ENCODE data around the gene NCK1. TPM values are rescaled to one million over a fixed set of nuclear protein-coding genes. Genes with fewer than 3 reads are reported as not detected.

NCK1 gene
- total and polyA plus RNA-seq, 2 of the 13 experiments (the other 11 are each of a cell fraction or from before 2014, with no cell fraction given) = 14.7 to 30.4 TPM

DNA sequence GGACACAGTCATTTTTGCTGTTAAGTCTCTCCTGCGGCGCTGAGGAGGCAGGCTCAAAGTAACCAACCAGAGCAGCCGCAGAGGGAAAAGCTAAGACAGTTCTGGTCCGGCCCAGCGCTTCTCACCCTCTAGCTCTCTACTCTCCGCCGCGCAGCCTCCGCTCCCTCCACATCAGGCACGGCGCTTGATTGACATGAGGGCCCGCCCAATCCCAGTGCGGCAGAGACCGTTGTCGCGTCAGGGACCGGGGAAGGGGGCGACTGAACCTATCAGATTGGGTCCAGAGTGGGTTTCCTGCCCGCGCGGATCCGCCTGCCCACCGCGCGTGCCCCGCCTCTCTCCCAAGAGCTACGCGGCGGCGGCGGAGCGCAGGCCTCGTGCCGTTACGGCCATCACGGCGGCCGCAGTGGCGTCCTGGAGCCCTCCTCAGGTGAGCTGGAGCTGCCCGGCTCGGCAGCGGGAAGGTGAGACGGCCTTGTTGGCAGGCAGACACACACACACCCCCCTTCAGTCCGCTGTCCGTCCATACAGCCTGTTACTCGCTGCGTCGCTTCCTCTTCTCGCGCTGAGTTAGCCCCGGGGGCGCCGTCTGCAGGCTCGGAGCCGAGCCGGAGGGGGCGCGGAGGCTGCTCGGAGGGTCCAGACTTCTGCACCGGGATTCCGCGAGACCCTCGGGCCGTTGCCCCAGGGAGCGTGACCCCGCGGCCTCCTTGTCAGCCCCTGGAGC is at the start of gene NCK1 (continued):
- TF ChIP-seq HDAC1 (CRISPR knock-in tag; IDR thresholded peaks at IDR 0.05) (peak; percentile 91), SRF (IDR thresholded peaks at IDR 0.05; ENCODE audit: low read depth, low read length) (0 out of 2 replicates have a peak, but pooled peaks have one; percentile 5), PAX8 (CRISPR knock-in tag; IDR thresholded peaks at IDR 0.05; ENCODE audit: borderline replicate concordance) (peak; percentile 26; the same call in 1 of the 2 replicates), SALL2 (CRISPR knock-in tag; IDR thresholded peaks at IDR 0.05) (peak; percentile 85; the same call in 1 of the 2 replicates), ZIK1 (CRISPR knock-in tag; IDR thresholded peaks at IDR 0.05; ENCODE audit: borderline replicate concordance, low read depth) (peak; percentile 94), ZMAT3 (CRISPR knock-in tag; conservative IDR thresholded peaks at IDR 0.05) (peak; percentile 90; the same call in 1 of the 2 replicates), CEBPG (CRISPR knock-in tag; IDR thresholded peaks at IDR 0.05) (no peak; the same call in 1 of the 2 replicates), HDAC2 (CRISPR knock-in tag; IDR thresholded peaks at IDR 0.05) (peak; percentile 44; the same call in 1 of the 2 replicates), ZNF446 (CRISPR knock-in tag; IDR thresholded peaks at IDR 0.05) (peak; percentile 68; the same call in 1 of the 2 replicates), EP300 (IDR thresholded peaks at IDR 0.05; ENCODE audit: low read depth in 2 of 2, low read length in 2 of 2) (no peak), EP300 (CRISPR knock-in tag; IDR thresholded peaks at IDR 0.05; ENCODE audit: borderline replicate concordance) (peak; percentile 34; the same call in 1 of the 2 replicates), HHEX (CRISPR knock-in tag; IDR thresholded peaks at IDR 0.05) (no peak)
- TF ChIP-seq, protein P1, sequence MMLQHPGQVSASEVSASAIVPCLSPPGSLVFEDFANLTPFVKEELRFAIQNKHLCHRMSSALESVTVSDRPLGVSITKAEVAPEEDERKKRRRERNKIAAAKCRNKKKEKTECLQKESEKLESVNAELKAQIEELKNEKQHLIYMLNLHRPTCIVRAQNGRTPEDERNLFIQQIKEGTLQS (CRISPR knock-in tag; IDR thresholded peaks at IDR 0.05) = no peak
- TF ChIP-seq, protein P2, sequence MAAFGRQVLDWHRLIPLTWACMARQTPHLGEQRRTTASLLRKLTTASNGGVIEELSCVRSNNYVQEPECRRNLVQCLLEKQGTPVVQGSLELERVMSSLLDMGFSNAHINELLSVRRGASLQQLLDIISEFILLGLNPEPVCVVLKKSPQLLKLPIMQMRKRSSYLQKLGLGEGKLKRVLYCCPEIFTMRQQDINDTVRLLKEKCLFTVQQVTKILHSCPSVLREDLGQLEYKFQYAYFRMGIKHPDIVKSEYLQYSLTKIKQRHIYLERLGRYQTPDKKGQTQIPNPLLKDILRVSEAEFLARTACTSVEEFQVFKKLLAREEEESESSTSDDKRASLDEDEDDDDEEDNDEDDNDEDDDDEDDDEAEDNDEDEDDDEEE (CRISPR knock-in tag; IDR thresholded peaks at IDR 0.05) = 0 out of 2 replicates have a peak, but pooled peaks have one; percentile 43
- TF ChIP-seq, protein P3, sequence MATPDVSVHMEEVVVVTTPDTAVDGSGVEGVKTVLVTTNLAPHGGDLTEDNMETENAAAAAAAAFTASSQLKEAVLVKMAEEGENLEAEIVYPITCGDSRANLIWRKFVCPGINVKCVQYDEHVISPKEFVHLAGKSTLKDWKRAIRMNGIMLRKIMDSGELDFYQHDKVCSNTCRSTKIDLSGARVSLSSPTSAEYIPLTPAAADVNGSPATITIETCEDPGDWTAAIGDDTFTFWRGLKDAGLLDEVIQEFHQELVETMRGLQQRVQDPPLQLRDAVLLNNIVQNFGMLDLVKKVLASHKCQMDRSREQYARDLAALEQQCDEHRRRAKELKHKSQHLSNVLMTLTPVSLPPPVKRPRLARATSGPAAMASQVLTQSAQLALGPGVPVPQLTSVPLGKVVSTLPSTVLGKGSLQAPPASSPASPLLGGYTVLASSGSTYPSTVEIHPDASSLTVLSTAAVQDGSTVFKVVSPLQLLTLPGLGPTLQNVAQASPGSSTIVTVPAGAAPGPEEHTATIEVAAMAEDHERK (CRISPR knock-in tag; IDR thresholded peaks at IDR 0.05; ENCODE audit: low read depth) = peak; percentile 51; the same call in 1 of the 2 replicates
- TF ChIP-seq, protein P4, sequence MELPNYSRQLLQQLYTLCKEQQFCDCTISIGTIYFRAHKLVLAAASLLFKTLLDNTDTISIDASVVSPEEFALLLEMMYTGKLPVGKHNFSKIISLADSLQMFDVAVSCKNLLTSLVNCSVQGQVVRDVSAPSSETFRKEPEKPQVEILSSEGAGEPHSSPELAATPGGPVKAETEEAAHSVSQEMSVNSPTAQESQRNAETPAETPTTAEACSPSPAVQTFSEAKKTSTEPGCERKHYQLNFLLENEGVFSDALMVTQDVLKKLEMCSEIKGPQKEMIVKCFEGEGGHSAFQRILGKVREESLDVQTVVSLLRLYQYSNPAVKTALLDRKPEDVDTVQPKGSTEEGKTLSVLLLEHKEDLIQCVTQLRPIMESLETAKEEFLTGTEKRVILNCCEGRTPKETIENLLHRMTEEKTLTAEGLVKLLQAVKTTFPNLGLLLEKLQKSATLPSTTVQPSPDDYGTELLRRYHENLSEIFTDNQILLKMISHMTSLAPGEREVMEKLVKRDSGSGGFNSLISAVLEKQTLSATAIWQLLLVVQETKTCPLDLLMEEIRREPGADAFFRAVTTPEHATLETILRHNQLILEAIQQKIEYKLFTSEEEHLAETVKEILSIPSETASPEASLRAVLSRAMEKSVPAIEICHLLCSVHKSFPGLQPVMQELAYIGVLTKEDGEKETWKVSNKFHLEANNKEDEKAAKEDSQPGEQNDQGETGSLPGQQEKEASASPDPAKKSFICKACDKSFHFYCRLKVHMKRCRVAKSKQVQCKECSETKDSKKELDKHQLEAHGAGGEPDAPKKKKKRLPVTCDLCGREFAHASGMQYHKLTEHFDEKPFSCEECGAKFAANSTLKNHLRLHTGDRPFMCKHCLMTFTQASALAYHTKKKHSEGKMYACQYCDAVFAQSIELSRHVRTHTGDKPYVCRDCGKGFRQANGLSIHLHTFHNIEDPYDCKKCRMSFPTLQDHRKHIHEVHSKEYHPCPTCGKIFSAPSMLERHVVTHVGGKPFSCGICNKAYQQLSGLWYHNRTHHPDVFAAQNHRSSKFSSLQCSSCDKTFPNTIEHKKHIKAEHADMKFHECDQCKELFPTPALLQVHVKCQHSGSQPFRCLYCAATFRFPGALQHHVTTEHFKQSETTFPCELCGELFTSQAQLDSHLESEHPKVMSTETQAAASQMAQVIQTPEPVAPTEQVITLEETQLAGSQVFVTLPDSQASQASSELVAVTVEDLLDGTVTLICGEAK (IDR thresholded peaks at IDR 0.05) = no peak
- TF ChIP-seq, protein P4 (CRISPR knock-in tag; IDR thresholded peaks at IDR 0.05) = peak; percentile 88
